Activated CD4-positive, alpha-beta T cell treated with anti-CD3 and anti-CD28 coated beads, Interleukin-2, amount 10 ng/mL, durations not matched to agents 24 days and 14 days (primary cell): Measurements from ENCODE around the gene NUCB2. TPM values are rescaled to one million over a fixed set of nuclear protein-coding genes. Genes with fewer than 3 reads are reported as not detected.
A peak's percentile ranks its signal among the peaks of the same experiment; 100 is the strongest.

ENCODE experiments used
- DNase-seq: peaks from one replicate; pipeline ENCODE4 v3.0.0; 2022
- H3K27ac Mint-ChIP-seq: one replicate; pipeline ENCODE4 v1.8.0; 2022; ENCODE audit warnings: mild to moderate bottlenecking, mixed read lengths
- H3K27me3 Mint-ChIP-seq: one replicate; pipeline ENCODE4 v1.8.0; 2022; ENCODE audit warnings: mixed read lengths
- H3K36me3 Mint-ChIP-seq: one replicate; pipeline ENCODE4 v1.8.0; 2022; ENCODE audit warnings: low read depth, mild to moderate bottlenecking, mixed read lengths
- H3K4me1 Mint-ChIP-seq: one replicate; pipeline ENCODE4 v1.8.0; 2021; ENCODE audit warnings: mixed read lengths
- H3K4me3 Mint-ChIP-seq: one replicate; pipeline ENCODE4 v1.8.0; 2022; ENCODE audit warnings: mild to moderate bottlenecking, moderate library complexity, mixed read lengths
- H3K9me3 Mint-ChIP-seq: one replicate; pipeline ENCODE4 v1.8.0; 2021; ENCODE audit warnings: mixed read lengths
- intact Hi-C: fragments of 100-400 bp; cut with micrococcal nuclease; formaldehyde crosslinking; loops from one replicate; pipeline ENCODE4 v1.15.1; 2023
- total RNA-seq: library from RNA; stranded (reverse); gene quantifications from 2 replicates; pipeline ENCODE4 v1.2.3, GENCODE V29; 2022

NUCB2 gene
- total RNA-seq, 1 donor from 2014 or later: 48.6 TPM

- peaks cover 5% of the 10 kb centered on the region for H3K9me3 Mint-ChIP-seq
- H3K4me3 Mint-ChIP-seq: no peak overlapping the region
- H3K36me3 Mint-ChIP-seq: peaks cover 51% of the 10 kb centered on the region
- DNase-seq: peak; percentile 47
- H3K27me3 Mint-ChIP-seq: no peaks in the 10 kb centered on the region
- H3K27ac Mint-ChIP-seq: no peak overlapping the region
- intact Hi-C loops: no loop called here
- H3K4me1 Mint-ChIP-seq: peaks cover 3% of the 10 kb centered on the region
Observed at GRCh38 chr11:17328871-17329494, 52.4 kb downstream of the NUCB2 start.

- Mint-ChIP-seq H3K4me3 (no peak overlapping the region), H3K27me3 (no peaks in the 10 kb centered on the region), H3K9me3 (no peaks in the 10 kb centered on the region), H3K36me3 (peaks cover 38% of the 10 kb centered on the region), H3K4me1 (peaks cover 3% of the 10 kb centered on the region), H3K27ac (no peak overlapping the region)
- intact Hi-C loops: no loop called here
- no peak for DNase-seq
Observed at GRCh38 chr11:17331669-17332068, 55.1 kb downstream of the NUCB2 start.

GRCh38 chr11:17333799-17334586 lies 57.5 kb downstream of the NUCB2 start:
- intact Hi-C loops: no loop called here
- Mint-ChIP-seq H3K36me3 (peaks cover 26% of the 10 kb centered on the region), H3K27ac (no peak overlapping the region), H3K9me3 (no peaks in the 10 kb centered on the region), H3K4me3 (no peak overlapping the region), H3K27me3 (no peaks in the 10 kb centered on the region), H3K4me1 (peaks cover 3% of the 10 kb centered on the region)
- peak; percentile 58 for DNase-seq

DNA sequence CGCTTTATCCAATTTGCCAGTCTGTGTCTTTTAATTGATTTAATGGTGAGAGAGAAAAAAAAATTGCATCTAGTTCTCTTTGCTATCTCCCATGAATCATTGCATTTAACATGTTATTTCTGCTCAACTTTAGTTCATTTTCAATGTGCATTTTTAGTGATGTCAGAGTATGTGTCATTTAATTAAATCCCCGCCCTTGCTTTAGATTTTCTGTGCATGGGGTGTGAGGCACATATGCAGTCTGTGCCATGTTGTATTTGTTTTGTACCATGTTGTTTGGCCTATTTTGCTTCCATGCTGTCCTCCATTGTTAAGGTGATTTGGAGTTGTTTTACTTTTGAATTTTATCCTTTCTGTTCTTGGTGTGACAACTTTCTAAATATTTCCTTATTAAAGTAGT lies 66.7 kb downstream of the NUCB2 start:
- H3K4me3 Mint-ChIP-seq: no peak overlapping the region
- no peak for DNase-seq
- no peak overlapping the region for H3K27ac Mint-ChIP-seq
- no peaks in the 10 kb centered on the region for H3K9me3 Mint-ChIP-seq
- peaks cover 10% of the 10 kb centered on the region for H3K4me1 Mint-ChIP-seq
- intact Hi-C loops: no loop called here
- H3K27me3 Mint-ChIP-seq: no peaks in the 10 kb centered on the region
- H3K36me3 Mint-ChIP-seq: peaks cover 18% of the 10 kb centered on the region

DNA sequence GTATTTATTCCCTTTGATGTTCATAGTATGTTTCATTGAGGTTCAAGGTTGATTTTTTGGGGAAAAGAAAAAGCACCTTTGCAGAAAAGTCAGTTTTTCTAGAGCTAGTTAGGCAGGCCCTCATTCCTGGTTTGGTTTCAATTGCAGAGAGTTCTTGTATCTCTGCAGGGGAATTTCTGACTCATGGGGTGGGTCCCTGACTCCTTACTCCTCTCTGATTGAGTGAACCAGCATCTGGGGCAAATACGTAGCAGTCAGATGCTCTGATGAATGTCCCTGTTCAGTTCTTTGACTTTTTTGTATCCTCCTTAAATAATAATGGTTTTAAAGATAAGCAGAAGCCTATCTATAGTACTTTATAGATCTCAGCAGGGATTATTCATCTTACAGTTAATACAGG lies 67.4 kb downstream of the NUCB2 start:
- H3K4me1 Mint-ChIP-seq: peaks cover 10% of the 10 kb centered on the region
- no peaks in the 10 kb centered on the region for H3K27me3 Mint-ChIP-seq
- no peak overlapping the region for H3K4me3 Mint-ChIP-seq
- no peak for DNase-seq
- no peaks in the 10 kb centered on the region for H3K9me3 Mint-ChIP-seq
- intact Hi-C loops: no loop called here
- H3K27ac Mint-ChIP-seq: no peak overlapping the region
- H3K36me3 Mint-ChIP-seq: peaks cover 18% of the 10 kb centered on the region

DNA sequence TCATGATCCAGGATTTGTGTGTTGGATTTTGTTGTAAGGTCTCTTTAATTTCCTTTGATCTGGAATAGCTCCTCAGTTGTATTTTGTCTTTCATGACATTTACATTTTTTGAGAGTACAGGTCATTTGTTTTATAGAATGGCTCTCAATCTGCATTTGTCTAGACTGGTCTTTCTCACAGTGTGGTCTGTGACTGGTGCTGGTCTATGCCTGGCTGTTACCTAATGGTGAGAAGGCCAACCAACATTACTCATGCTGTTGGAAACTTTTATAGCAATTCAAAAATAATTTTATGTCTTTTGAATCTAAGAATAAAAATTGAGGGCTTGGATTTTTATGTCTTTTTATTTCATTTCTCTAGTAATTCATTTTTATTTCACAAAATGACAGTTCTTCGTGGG lies 71.1 kb downstream of the NUCB2 start:
- Mint-ChIP-seq H3K27ac (no peak overlapping the region), H3K36me3 (peaks cover 14% of the 10 kb centered on the region)

GRCh38 chr11:17350455-17351171 lies 74.1 kb downstream of the NUCB2 start:
- Mint-ChIP-seq H3K4me1 (peaks cover 27% of the 10 kb centered on the region), H3K9me3 (no peaks in the 10 kb centered on the region), H3K27ac (peak overlapping the region; percentile 57), H3K4me3 (peak overlapping the region; percentile 93), H3K27me3 (peaks cover 29% of the 10 kb centered on the region), H3K36me3 (peaks cover 5% of the 10 kb centered on the region)
- intact Hi-C loops: loop anchor here (1.0 to 5.0 kb wide), 2 partner anchors 74 to 273 kb away; partner anchors contain the start of genes NUCB2 and RPS13
- no peak for DNase-seq

More for the DNA sequence above, 71.1 kb downstream of the NUCB2 start:
- H3K4me3 Mint-ChIP-seq: no peak overlapping the region
- intact Hi-C loops: no loop called here
- H3K4me1 Mint-ChIP-seq: peaks cover 25% of the 10 kb centered on the region
- no peak for DNase-seq
- peaks cover 15% of the 10 kb centered on the region for H3K27me3 Mint-ChIP-seq
- no peaks in the 10 kb centered on the region for H3K9me3 Mint-ChIP-seq

GRCh38 chr11:17351172-17351509 lies 74.6 kb downstream of the NUCB2 start:
- peaks cover 5% of the 10 kb centered on the region for H3K36me3 Mint-ChIP-seq
- no peaks in the 10 kb centered on the region for H3K9me3 Mint-ChIP-seq
- H3K4me3 Mint-ChIP-seq: peak overlapping the region; percentile 93
- H3K27me3 Mint-ChIP-seq: peaks cover 29% of the 10 kb centered on the region
- peak overlapping the region; percentile 57 for H3K27ac Mint-ChIP-seq
- intact Hi-C loops: loop anchor here (1.0 to 5.0 kb wide), 2 partner anchors 75 to 274 kb away; partner anchors contain the start of genes NUCB2 and RPS13
- H3K4me1 Mint-ChIP-seq: peaks cover 27% of the 10 kb centered on the region
- no peak for DNase-seq

GRCh38 chr11:17351510-17352176 lies 75.1 kb downstream of the NUCB2 start, which contains the start of gene NCR3LG1:
NCR3LG1 (plus strand) TSS chr11:17351800; CDS start chr11:17351970, 170 bp downstream.
- Mint-ChIP-seq H3K27me3 (peaks cover 33% of the 10 kb centered on the region), H3K27ac (peak within 1 kb of the TSS; percentile 92), H3K36me3 (peaks cover 5% of the 10 kb centered on the region), H3K9me3 (no peaks in the 10 kb centered on the region), H3K4me3 (peak within 1 kb of the TSS; percentile 93), H3K4me1 (peaks cover 27% of the 10 kb centered on the region)
- intact Hi-C loops: loop anchor here (1.0 to 5.0 kb wide), 2 partner anchors 75 to 274 kb away; partner anchors contain the start of genes NUCB2 and RPS13
- DNase-seq: peak; percentile 86

DNA sequence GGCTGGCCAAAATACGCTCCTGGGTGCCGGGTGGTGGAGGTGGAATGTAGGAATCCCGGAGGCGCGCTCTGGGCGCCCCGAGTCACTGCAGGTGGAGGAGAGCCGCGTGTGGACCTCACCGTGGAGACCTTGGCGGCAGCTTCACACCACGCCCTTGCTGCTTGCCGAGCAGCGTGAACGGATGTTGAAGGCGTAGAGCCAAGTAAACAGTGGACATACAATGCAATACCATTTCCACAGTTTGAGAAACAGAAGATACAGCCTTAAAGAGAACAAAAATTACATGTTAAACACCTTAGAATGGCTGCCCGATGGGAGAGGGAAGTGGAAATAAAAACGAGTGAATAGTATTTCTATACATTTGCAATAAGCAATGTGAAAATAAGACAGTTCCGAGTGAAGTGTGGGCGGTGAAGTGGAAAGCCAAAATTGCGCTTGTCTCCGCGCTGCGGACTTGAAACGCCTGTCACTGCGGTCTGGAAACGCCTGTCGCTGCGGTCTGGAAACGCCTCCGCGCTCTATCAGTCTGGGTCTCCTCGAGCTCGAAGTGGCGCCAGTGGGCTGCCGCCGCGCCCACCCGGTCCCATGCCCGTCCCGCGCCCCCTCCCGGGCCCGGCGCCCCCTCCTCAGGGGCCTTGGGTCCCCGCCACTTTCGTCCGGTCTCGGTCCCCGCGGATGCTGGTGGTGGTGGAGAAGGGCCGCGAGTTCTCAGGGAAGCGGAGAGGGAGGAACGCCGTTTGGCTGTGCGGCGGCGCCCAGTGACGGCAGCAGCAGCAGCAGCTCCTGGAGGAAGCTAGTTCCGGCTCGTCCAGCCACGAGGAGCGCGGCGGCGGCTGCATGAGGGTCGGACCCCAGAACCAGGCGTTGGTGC lies 76.6 kb downstream of the NUCB2 start:
- H3K4me3 Mint-ChIP-seq: peak overlapping the region; percentile 93
- H3K27me3 Mint-ChIP-seq: peaks cover 34% of the 10 kb centered on the region
- H3K4me1 Mint-ChIP-seq: peaks cover 27% of the 10 kb centered on the region
- H3K36me3 Mint-ChIP-seq: peaks cover 4% of the 10 kb centered on the region
- no peaks in the 10 kb centered on the region for H3K9me3 Mint-ChIP-seq
- peak; percentile 83 for DNase-seq
- intact Hi-C loops: loop anchor here (1.0 to 5.0 kb wide), 3 partner anchors 55 to 276 kb away; partner anchors contain the start of gene RPS13
- peak overlapping the region; percentile 92 for H3K27ac Mint-ChIP-seq

DNA sequence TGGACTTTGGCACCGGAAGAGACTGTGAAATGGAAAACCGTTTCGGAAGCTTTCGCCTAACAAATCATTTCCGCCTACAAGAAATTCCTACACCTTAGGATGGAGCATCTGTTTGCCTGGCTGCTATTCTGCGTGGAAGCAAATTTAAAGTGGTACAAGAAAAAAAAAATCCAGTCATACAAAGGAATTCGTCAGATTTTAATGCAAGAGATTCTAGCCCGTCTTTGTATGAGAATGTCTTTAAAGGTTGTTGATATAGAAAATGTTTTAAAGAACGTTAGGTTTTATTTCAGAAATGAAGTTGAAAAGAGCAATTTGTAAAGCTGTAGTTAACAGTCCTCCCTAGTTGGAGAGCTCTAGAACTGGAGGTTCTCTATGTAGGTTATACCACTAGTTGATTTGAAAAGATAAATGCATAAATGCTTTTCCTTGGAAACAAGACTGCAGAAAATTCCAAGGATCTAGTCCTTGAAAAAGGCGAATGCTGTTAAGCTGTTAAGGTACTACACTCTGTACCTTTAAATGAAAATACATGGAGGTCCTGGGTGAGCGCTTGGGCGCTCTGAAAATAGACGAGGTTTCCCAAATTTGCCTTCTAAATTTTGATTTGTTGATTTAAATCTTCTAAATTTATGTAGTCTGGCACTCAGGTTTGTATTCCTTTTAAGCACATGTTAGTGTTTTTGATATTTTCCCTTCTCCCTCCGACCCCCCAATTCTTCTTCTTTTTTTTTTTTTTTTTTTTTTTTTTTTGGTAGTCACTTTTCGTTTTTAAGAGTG lies 77.5 kb downstream of the NUCB2 start:
- H3K4me1 Mint-ChIP-seq: peaks cover 29% of the 10 kb centered on the region
- H3K9me3 Mint-ChIP-seq: no peaks in the 10 kb centered on the region
- intact Hi-C loops: loop anchor here (1.0 to 5.0 kb wide), 7 partner anchors 14 to 451 kb away; partner anchors contain the start of genes KCNJ11 and RPS13
- H3K36me3 Mint-ChIP-seq: peaks cover 5% of the 10 kb centered on the region
- H3K4me3 Mint-ChIP-seq: peak overlapping the region; percentile 93
- peaks cover 34% of the 10 kb centered on the region for H3K27me3 Mint-ChIP-seq
- no peak for DNase-seq
- H3K27ac Mint-ChIP-seq: peak overlapping the region; percentile 82

DNA sequence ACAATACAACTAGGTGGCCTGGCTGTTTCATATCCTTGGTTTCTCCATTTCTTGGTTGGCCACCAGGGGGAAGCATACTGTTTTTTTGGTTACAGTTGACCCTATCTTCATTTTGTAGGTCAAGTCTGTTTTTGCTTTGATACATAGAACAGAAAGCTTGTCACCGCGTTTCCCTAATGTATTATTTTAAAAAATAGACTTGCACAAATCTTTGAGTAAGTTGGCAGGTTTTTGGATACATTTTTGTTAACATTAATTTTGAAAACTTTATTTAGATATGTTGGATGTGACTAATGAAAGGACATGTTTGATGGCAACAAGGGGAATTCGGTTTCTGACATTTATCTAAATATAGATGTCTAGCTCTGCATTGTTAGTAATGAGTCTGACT lies 78.1 kb downstream of the NUCB2 start:
- Mint-ChIP-seq H3K4me3 (peak overlapping the region; percentile 93), H3K4me1 (peaks cover 29% of the 10 kb centered on the region), H3K27ac (peak overlapping the region; percentile 16), H3K9me3 (no peaks in the 10 kb centered on the region), H3K27me3 (peaks cover 34% of the 10 kb centered on the region), H3K36me3 (peaks cover 6% of the 10 kb centered on the region)
- intact Hi-C loops: loop anchor here (1.0 to 5.0 kb wide), 5 partner anchors 14 to 452 kb away; partner anchors contain the start of genes KCNJ11 and RPS13
- DNase-seq: peak; percentile 90
